ENCODE data around the gene MS4A14.
"Not testable (repeated sequence)": the region's sequence is repeated elsewhere in the genome, so short reads cannot be mapped to it uniquely, and the experiment has no call there.

Gene MS4A14

DNA sequence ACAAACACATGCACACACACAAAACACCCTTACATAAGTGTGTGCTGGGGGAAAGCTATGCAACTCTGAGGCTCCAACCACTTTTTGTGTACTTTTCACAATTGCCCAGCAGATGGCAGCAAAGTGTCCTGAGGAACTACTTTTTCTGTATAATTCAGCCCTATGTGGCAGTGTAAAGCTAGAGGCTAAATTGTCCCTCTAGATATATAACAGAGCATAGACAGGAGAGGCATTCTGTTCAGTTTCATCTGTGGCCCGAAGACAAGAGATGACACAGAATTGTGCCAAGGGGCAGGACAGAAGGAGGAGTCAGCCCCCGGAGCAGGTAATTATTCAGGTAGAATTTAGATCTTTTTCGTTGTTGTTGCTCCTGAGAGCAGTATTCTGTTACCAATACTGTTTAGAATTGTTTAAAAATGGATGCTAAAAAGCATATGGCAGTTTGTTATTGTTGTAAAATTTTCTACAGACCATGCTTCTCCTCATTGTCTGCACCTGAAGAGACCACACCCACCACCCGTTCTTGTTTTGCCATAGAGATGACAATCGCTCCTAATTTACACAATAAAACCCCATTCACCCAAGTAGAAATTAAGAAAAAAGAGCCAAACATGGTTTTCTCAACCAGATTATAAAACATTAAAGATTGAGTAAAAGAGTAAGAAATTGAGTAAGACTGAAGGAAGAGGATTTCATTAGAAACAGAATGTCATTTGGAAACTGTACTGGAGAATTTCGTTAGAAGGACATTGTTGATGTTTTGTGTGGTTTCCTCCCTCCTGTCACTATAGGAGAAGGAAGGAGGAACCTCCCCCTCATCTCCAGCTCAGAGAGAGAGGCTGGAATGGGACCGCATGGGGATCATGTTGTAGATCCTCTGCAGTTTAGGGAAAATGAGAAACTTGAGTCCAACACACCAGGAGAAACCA lies 32.5 kb upstream of the MS4A14 start:
- DNase-seq (ENCODE audit: low read depth, low spot score) = peak; percentile 58
- no peak overlapping the region for H3K9ac ChIP-seq (ENCODE audit: insufficient read length, low read depth)
- no peaks in the 10 kb centered on the region for H3K27me3 ChIP-seq (ENCODE audit: insufficient read depth, insufficient read length)
- no peak for TF ChIP-seq YY1 (IDR thresholded peaks at IDR 0.05; ENCODE audit: insufficient read depth, insufficient read length)
- TF ChIP-seq ZNF274 (IDR thresholded peaks at IDR 0.05; ENCODE audit: low read depth, low read length) = no peak
- no peak for TF ChIP-seq SUZ12 (IDR thresholded peaks at IDR 0.05; ENCODE audit: extremely low read depth, insufficient read depth, insufficient read length)
- peaks cover 34% of the 10 kb centered on the region for H3K9me3 ChIP-seq (ENCODE audit: insufficient read depth, low read length)
- H3K4me1 ChIP-seq (ENCODE audit: insufficient read depth, insufficient read length) = no peaks in the 10 kb centered on the region
- no peak overlapping the region for H3K4me3 ChIP-seq (ENCODE audit: insufficient read length, low read depth)
- H3K36me3 ChIP-seq (ENCODE audit: insufficient read depth, insufficient read length, low read length) = no peaks in the 10 kb centered on the region

DNA sequence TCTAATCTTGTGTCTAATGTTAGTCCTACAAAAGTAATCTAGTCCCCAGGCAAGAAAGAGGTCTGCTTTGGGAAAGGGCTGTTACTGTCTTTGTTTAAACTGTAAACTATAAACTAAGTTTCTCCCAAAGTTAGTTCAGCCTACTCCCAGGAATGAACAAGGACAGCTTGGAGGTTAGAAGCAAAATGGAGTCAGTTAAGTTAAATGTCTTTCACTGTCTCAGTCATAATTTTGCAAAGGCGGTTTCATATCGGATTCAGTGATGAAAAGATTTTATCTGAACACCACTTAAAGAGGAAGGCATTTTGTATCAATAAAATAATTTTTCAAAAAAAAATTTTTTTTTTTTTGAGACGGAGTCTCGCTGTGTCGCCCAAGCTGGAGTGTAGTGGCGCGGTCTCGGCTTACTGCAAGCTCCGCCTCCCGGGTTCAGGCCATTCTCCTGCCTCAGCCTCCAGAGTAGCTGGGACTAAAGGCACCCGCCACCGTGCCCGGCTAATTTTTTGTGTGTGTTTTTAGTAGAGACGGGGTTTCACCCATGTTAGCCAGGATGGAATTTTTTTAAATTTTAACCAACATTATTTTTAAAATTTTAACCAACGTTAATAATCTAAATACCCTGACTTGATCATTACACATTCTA lies 29.9 kb upstream of the MS4A14 start:
- DNase-seq (ENCODE audit: low read depth, low spot score); H3K4me3 ChIP-seq (ENCODE audit: insufficient read length, low read depth); H3K36me3 ChIP-seq (ENCODE audit: insufficient read depth, insufficient read length, low read length); H3K9ac ChIP-seq (ENCODE audit: insufficient read length, low read depth); H3K4me1 ChIP-seq (ENCODE audit: insufficient read depth, insufficient read length); H3K27me3 ChIP-seq (ENCODE audit: insufficient read depth, insufficient read length): not testable (repeated sequence)
- H3K9me3 ChIP-seq (ENCODE audit: insufficient read depth, low read length) = peaks cover 22% of the 10 kb centered on the region; the same call in 1 of the 2 replicates

- H3K9ac ChIP-seq (ENCODE audit: insufficient read length, low read depth) = no peak overlapping the region
- TF ChIP-seq YY1 (IDR thresholded peaks at IDR 0.05; ENCODE audit: insufficient read depth, insufficient read length) (no peak), SUZ12 (IDR thresholded peaks at IDR 0.05; ENCODE audit: extremely low read depth, insufficient read depth, insufficient read length) (no peak), ZNF274 (IDR thresholded peaks at IDR 0.05; ENCODE audit: low read depth, low read length) (no peak)
- no peak for DNase-seq (ENCODE audit: low read depth, low spot score)
- no peaks in the 10 kb centered on the region for H3K27me3 ChIP-seq (ENCODE audit: insufficient read depth, insufficient read length)
- no peaks in the 10 kb centered on the region for H3K4me1 ChIP-seq (ENCODE audit: insufficient read depth, insufficient read length)
- H3K9me3 ChIP-seq (ENCODE audit: insufficient read depth, low read length) = peaks cover 18% of the 10 kb centered on the region; the same call in 1 of the 2 replicates
- H3K36me3 ChIP-seq (ENCODE audit: insufficient read depth, insufficient read length, low read length) = no peaks in the 10 kb centered on the region
- no peak overlapping the region for H3K4me3 ChIP-seq (ENCODE audit: insufficient read length, low read depth)
These were observed 29.2 kb upstream of the MS4A14 start for GRCh38 chr11:60367009-60367408.

GRCh38 chr11:60367896-60368295 lies 28.4 kb upstream of the MS4A14 start:
- no peak for DNase-seq (ENCODE audit: low read depth, low spot score)
- no peak overlapping the region for H3K9ac ChIP-seq (ENCODE audit: insufficient read length, low read depth)
- H3K36me3 ChIP-seq (ENCODE audit: insufficient read depth, insufficient read length, low read length) = no peaks in the 10 kb centered on the region
- no peak overlapping the region for H3K4me3 ChIP-seq (ENCODE audit: insufficient read length, low read depth)
- TF ChIP-seq SUZ12 (IDR thresholded peaks at IDR 0.05; ENCODE audit: extremely low read depth, insufficient read depth, insufficient read length) = no peak
- TF ChIP-seq ZNF274 (IDR thresholded peaks at IDR 0.05; ENCODE audit: low read depth, low read length) = no peak
- TF ChIP-seq YY1 (IDR thresholded peaks at IDR 0.05; ENCODE audit: insufficient read depth, insufficient read length) = no peak
- no peaks in the 10 kb centered on the region for H3K27me3 ChIP-seq (ENCODE audit: insufficient read depth, insufficient read length)
- H3K9me3 ChIP-seq (ENCODE audit: insufficient read depth, low read length) = peaks cover 18% of the 10 kb centered on the region; the same call in 1 of the 2 replicates
- no peaks in the 10 kb centered on the region for H3K4me1 ChIP-seq (ENCODE audit: insufficient read depth, insufficient read length)

- Histone ChIP-seq H3K4me3 (ENCODE audit: insufficient read length, low read depth) (no peak overlapping the region), H3K4me1 (ENCODE audit: insufficient read depth, insufficient read length) (no peaks in the 10 kb centered on the region), H3K27me3 (ENCODE audit: insufficient read depth, insufficient read length) (no peaks in the 10 kb centered on the region), H3K9me3 (ENCODE audit: insufficient read depth, low read length) (peaks cover 18% of the 10 kb centered on the region; the same call in 1 of the 2 replicates), H3K9ac (ENCODE audit: insufficient read length, low read depth) (no peak overlapping the region), H3K36me3 (ENCODE audit: insufficient read depth, insufficient read length, low read length) (no peaks in the 10 kb centered on the region)
- no peak for TF ChIP-seq ZNF274 (IDR thresholded peaks at IDR 0.05; ENCODE audit: low read depth, low read length)
- TF ChIP-seq YY1 (IDR thresholded peaks at IDR 0.05; ENCODE audit: insufficient read depth, insufficient read length) = no peak
- TF ChIP-seq SUZ12 (IDR thresholded peaks at IDR 0.05; ENCODE audit: extremely low read depth, insufficient read depth, insufficient read length) = no peak
- DNase-seq (ENCODE audit: low read depth, low spot score) = no peak
These were observed 25.9 kb upstream of the MS4A14 start for GRCh38 chr11:60370252-60370810.

GRCh38 chr11:60370811-60371298 lies 25.4 kb upstream of the MS4A14 start:
- Histone ChIP-seq H3K27me3 (ENCODE audit: insufficient read depth, insufficient read length) (no peaks in the 10 kb centered on the region), H3K9me3 (ENCODE audit: insufficient read depth, low read length) (peaks cover 18% of the 10 kb centered on the region; the same call in 1 of the 2 replicates), H3K4me1 (ENCODE audit: insufficient read depth, insufficient read length) (no peaks in the 10 kb centered on the region), H3K9ac (ENCODE audit: insufficient read length, low read depth) (no peak overlapping the region), H3K36me3 (ENCODE audit: insufficient read depth, insufficient read length, low read length) (no peaks in the 10 kb centered on the region), H3K4me3 (ENCODE audit: insufficient read length, low read depth) (no peak overlapping the region)
- no peak for TF ChIP-seq YY1 (IDR thresholded peaks at IDR 0.05; ENCODE audit: insufficient read depth, insufficient read length)
- TF ChIP-seq ZNF274 (IDR thresholded peaks at IDR 0.05; ENCODE audit: low read depth, low read length) = no peak
- no peak for TF ChIP-seq SUZ12 (IDR thresholded peaks at IDR 0.05; ENCODE audit: extremely low read depth, insufficient read depth, insufficient read length)
- no peak for DNase-seq (ENCODE audit: low read depth, low spot score)

GRCh38 chr11:60371386-60371785 lies 24.9 kb upstream of the MS4A14 start:
- TF ChIP-seq SUZ12 (IDR thresholded peaks at IDR 0.05; ENCODE audit: extremely low read depth, insufficient read depth, insufficient read length) (no peak), ZNF274 (IDR thresholded peaks at IDR 0.05; ENCODE audit: low read depth, low read length) (no peak), YY1 (IDR thresholded peaks at IDR 0.05; ENCODE audit: insufficient read depth, insufficient read length) (no peak)
- no peaks in the 10 kb centered on the region for H3K36me3 ChIP-seq (ENCODE audit: insufficient read depth, insufficient read length, low read length)
- peaks cover 18% of the 10 kb centered on the region; the same call in 1 of the 2 replicates for H3K9me3 ChIP-seq (ENCODE audit: insufficient read depth, low read length)

More at GRCh38 chr11:60371386-60371785, 24.9 kb upstream of the MS4A14 start:
- H3K4me1 ChIP-seq (ENCODE audit: insufficient read depth, insufficient read length) = no peaks in the 10 kb centered on the region
- no peak overlapping the region for H3K9ac ChIP-seq (ENCODE audit: insufficient read length, low read depth)
- no peak overlapping the region for H3K4me3 ChIP-seq (ENCODE audit: insufficient read length, low read depth)
- H3K27me3 ChIP-seq (ENCODE audit: insufficient read depth, insufficient read length) = no peaks in the 10 kb centered on the region
- DNase-seq (ENCODE audit: low read depth, low spot score) = no peak
